Measurements from ENCODE around the gene TMEM190. TPM values are rescaled to one million over a fixed set of nuclear protein-coding genes. Genes with fewer than 3 reads are reported as not detected.

Gene TMEM190
- total RNA-seq, 4 donors from 2014 or later, result not detected

- Histone ChIP-seq H3K27ac (peak overlapping the region in 1 of 4 donors; percentile 62), H3K36me3 (peaks cover 0 to 52% of the 10 kb centered on the region in 2 donors), H3K27me3 (peaks cover 29% of the 10 kb centered on the region), H3K9me3 (no peaks in the 10 kb centered on the region), H3K4me1 (peaks cover 0 to 29% (median 0%) of the 10 kb centered on the region in 3 donors), H3K4me3 (no peak overlapping the region)
- no CpG with 5 or more reads among the region's 41 CpGs for whole genome bisulfite sequencing, 2 donors (ENCODE audit: low coverage in 1 of 2)
- no peak for TF ChIP-seq POLR2AphosphoS5 (IDR thresholded peaks at IDR 0.05)
- TF ChIP-seq CTCF (IDR thresholded peaks at IDR 0.05), result no peak
- TF ChIP-seq POLR2A (IDR thresholded peaks at IDR 0.05), result no peak
- no peak for TF ChIP-seq EP300 (IDR thresholded peaks at IDR 0.05)
- peak; percentile 39 for ATAC-seq
These were observed 29.7 kb upstream of the TMEM190 start for GRCh38 chr19:55346725-55347441.

GRCh38 chr19:55347442-55348009 is 29.1 kb upstream of the TMEM190 start:
- no CpG with 5 or more reads among the region's 10 CpGs for WGBS, 2 donors (ENCODE audit: low coverage in 1 of 2)
- H3K36me3 ChIP-seq, result peaks cover 0 to 45% of the 10 kb centered on the region in 2 donors
- no peak for ATAC-seq
- no peak overlapping the region for H3K4me3 ChIP-seq
- H3K9me3 ChIP-seq, result no peaks in the 10 kb centered on the region
- peaks cover 36% of the 10 kb centered on the region for H3K27me3 ChIP-seq
- TF ChIP-seq CTCF (IDR thresholded peaks at IDR 0.05) (no peak), EP300 (IDR thresholded peaks at IDR 0.05) (no peak), POLR2AphosphoS5 (IDR thresholded peaks at IDR 0.05) (no peak)
- H3K4me1 ChIP-seq, result peaks cover 0 to 26% (median 0%) of the 10 kb centered on the region in 3 donors
- peak overlapping the region in 1 of 4 donors; percentile 62 for H3K27ac ChIP-seq

- H3K27ac ChIP-seq, result no peak overlapping the region
- TF ChIP-seq POLR2AphosphoS5 (IDR thresholded peaks at IDR 0.05) (no peak), EP300 (IDR thresholded peaks at IDR 0.05) (no peak), CTCF (IDR thresholded peaks at IDR 0.05) (no peak), POLR2A (IDR thresholded peaks at IDR 0.05) (no peak)
- H3K4me1 ChIP-seq, result peaks cover 0 to 34% (median 5%) of the 10 kb centered on the region in 3 donors
- H3K27me3 ChIP-seq, result peaks cover 45% of the 10 kb centered on the region
- peaks cover 0 to 36% of the 10 kb centered on the region in 2 donors for H3K36me3 ChIP-seq
- 62 to 93% methylated on average over 3 to 7 of the region's 22 CpGs for WGBS, 2 donors (ENCODE audit: low coverage in 1 of 2)
- no peaks in the 10 kb centered on the region for H3K9me3 ChIP-seq
- ATAC-seq, result no peak
- H3K4me3 ChIP-seq, result no peak overlapping the region
These were observed 28.1 kb upstream of the TMEM190 start for GRCh38 chr19:55348317-55349034.

GRCh38 chr19:55350620-55351315 is 25.9 kb upstream of the TMEM190 start:
- no peak for ATAC-seq
- Histone ChIP-seq H3K27ac (no peak overlapping the region), H3K4me3 (no peak overlapping the region), H3K4me1 (peaks cover 0 to 44% (median 17%) of the 10 kb centered on the region in 3 donors), H3K27me3 (peaks cover 67% of the 10 kb centered on the region), H3K9me3 (no peaks in the 10 kb centered on the region), H3K36me3 (peaks cover 0 to 22% of the 10 kb centered on the region in 2 donors)
- TF ChIP-seq POLR2AphosphoS5 (IDR thresholded peaks at IDR 0.05), result no peak
- no peak for TF ChIP-seq CTCF (IDR thresholded peaks at IDR 0.05)
- TF ChIP-seq EP300 (IDR thresholded peaks at IDR 0.05), result no peak
- TF ChIP-seq POLR2A (IDR thresholded peaks at IDR 0.05), result no peak
- 64 to 85% methylated on average over 7 to 9 of the region's 11 CpGs for WGBS, 2 donors (ENCODE audit: low coverage in 1 of 2)

Measured in gastroesophageal sphincter (tissue), 4 donors.